HG03025 (cell line): ENCODE results near the gene CAPS2.

ENCODE experiments used
- ATAC-seq: cut with Tn5 transposase; IDR thresholded peaks from one replicate; pipeline ENCODE4 v1.9.1; 2021; ENCODE audit warnings: mild to moderate bottlenecking, moderate library complexity; ENCODE audit not compliant: unreplicated experiment, low FRiP score

The CAPS2 gene

DNA sequence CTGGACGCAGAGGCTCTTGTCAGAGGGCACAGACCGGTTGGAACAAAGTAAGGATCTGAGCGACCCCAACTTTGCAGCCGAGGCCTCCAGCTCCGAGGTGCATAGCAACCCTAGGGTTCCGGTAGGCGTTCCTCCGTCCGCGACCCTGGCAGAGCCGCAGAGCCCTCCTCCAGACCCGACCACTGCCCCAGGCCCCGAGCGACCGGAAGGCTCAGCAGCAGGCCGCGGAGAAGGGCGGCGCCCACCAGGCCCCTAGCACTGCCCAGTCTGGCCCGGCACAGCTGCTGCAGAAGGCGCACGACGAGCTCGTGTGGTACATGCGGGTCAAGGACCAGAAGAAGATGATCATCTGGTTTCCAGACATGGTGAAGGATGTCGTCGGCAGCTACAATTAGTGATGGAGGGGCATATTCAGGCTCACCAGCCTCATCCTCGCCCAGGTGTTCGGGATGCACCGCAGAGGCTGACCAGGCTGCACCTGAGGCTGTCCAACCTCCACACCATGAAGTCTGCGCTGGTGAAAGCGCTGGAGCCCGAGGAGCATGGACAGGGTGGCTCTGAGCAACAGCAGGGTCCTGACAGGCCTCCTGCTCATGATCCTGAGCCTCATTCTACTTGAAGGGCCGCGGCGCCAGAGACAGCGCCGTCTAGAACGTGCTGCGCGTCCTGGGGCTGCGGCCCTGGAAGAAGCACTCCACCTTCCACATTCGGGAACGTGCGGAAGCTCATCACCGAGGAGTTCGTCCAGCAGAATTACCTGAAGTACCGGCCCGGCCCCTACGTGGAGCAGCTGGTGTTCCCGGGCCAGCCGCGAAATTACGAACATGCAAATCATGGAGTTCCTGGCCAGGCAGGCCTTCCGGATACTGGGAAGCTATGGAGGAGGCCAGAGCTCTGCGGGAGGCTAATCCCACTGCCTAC lies 24.5 kb downstream of the CAPS2 start:
- ATAC-seq, result no peak

DNA sequence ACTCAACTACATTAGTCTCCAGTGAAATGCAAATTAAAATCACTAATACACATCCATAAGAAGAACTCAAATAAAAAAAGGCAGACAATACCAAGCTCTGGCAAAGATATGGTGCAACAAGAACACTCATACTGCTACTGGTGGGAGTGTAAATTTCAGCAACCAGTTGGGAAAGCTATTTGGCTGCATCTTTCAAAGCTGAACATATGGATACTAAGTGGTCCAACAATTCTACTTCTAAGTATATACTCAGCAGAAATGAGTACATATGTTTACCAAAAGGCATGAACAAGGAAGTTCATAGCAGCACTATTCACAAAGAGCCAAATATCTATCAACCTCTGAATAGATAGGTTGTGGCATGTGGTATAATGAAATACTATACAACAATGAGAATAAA lies 27.3 kb downstream of the CAPS2 start:
- ATAC-seq, result no peak

DNA sequence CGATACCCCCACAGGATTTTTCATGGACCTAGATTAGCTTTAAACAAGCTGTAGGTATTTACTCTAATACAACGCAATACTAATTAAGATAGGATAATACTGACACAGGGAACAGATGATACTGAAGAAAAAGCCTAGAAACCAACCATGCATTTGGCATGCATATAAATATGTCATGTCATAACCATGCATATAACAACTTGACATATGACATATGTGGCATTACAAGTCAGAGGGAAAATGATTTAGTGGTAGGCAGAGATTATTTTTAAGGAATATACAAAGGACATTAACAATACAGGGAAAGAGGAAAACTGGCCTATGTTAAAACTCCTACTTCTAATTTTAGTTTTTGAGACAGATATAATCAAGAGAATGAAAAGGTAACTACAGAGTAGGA lies 27.9 kb downstream of the CAPS2 start:
- no peak for ATAC-seq

DNA sequence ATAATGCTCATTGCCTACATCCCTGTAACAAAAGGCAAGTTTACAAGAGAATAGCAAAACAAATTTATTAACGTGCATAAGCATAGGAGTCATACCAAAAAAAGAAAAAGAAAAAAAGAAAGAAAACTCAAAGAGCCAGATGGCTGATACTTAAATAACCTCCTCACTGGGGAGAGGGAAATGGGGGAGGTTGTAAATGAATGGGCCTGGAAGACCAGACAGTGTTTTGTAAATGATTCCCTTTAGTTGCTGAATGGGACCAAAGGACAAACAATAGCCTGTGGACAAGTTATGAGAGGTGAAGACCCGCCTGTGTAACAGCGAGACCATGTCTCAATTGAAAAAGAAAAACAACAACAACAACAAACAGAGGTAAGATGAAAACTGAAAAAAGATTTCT lies 35.3 kb downstream of the CAPS2 start:
- ATAC-seq, result no peak

DNA sequence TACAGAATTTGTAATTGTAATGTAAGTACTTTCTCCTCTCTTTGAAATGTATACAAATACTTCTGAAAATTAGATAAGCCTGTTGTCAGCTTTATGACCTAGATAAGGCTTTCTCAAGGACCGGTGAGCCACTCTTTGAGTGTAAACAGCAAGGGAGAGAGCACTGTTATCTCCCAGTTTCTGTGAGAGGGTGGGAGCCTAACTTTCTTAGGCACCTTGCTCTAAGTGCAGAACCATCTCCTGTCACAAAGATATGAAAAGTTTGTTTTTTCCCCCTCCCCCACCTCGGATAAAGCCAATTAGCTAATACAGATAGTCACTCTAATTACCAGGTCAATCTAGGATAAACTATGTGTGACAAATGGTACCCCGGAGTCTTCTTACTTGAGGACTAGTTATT lies 35.8 kb downstream of the CAPS2 start:
- no peak for ATAC-seq

DNA sequence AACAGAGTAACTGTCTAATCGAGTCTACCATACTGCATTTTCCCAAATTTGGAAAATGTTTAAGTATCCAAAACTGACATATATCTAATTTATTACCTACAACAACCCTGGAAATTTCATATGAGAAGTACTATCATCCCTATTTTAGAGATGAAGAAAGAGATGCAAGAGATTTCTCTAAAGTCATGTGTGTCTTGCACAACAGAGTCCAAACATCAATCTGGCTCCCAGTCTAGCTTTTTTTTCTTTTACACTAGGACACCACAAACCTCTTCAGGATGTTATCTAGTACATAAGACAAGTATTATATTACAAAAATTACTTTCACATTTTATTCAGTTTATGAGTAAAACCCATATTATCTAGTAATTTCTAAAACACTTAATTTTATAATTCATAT lies 39.1 kb downstream of the CAPS2 start:
- no peak for ATAC-seq

DNA sequence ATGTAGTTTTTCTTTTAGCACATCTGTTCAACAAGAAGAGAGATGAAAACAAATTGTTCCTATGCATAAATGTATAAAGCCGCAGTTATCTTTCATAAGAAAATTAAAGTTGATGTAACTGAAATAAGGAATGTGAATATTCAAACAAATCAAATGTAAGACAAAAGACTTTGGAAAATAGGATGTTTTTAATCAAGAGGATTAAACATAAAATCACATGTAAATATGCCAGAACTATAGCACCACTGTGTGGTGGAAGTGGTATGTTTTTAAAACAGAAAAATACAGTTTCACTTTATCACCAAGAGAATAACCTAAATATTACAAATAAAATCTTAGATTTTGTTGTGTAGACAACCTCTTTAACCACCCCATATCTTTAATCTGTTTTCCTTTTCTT lies 40.4 kb downstream of the CAPS2 start:
- no peak for ATAC-seq

DNA sequence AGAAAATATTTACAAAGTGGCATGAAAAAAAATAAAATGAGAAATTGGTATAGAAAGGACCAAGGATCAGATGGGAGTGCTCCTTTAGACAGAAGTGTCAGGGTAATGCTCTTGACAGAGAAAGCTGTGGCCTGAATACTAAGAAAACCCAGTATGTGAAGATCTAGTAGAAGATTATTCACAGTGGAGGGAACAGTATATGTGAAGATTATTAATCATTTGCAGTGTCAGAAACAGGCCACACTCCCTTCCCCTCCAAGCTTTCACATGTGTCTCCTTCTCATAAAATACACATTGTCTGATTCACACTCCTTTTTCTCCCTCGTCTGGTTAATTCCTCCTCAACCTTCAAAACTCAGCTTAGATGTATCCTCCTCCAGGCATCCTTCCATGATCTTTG lies 41.3 kb downstream of the CAPS2 start:
- ATAC-seq, result no peak

DNA sequence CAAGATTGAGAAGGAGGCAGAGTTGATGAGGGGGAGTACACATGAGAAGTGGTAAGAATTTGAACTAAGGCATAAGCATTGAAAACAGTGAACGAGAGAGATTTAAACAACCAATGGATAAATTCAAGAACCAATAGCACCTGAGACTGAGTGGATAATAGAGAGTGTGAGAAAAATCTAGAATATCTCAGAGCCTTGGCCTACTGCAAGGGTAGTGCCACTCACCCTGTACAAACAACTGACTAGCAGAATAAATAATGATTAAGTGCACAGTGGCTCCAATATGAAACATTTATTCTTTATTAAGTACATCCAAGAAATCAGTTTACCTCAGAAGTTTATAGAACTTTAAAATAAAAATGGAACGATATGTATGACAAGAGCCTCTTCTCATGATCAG lies 54.4 kb downstream of the CAPS2 start:
- ATAC-seq, result no peak

DNA sequence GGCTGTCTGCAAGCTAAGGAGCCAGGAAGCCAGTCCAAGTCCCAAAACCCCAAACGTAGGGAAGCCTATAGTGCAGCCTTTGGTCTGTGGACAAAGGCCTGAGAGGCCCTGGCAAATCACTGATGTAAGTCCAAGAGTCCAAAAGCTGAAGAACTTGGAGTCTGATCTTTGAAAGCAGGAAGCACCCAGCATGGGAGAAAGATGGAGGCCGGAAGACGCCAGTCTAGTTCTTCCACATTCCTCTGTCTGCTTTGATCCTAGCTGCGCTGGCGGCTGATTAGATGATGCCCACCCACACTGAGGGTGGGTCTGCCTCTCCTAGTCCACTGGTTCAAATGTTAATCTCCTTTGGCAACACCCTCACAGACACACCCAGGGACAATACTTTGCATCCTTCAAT lies 58.5 kb downstream of the CAPS2 start:
- ATAC-seq, result no peak

DNA sequence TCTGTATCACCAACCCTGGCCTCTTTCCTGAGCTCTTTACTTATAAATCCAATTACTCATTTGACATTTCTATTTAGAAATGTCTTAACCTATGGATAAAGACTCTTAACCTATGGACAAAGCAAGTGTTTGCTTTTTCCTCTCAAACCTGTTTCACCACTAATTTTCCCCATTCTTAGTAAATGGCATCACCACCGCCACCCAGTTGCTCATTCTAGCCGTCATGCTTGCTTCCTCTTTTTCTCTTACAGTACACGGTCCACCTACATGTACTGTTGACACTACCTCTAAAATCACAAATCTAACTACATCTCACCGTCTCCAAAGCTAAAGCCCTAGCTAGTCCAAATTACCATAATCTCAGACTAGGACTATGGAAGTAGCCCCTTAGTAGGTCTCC lies 60.0 kb downstream of the CAPS2 start:
- peak; percentile 74 for ATAC-seq

DNA sequence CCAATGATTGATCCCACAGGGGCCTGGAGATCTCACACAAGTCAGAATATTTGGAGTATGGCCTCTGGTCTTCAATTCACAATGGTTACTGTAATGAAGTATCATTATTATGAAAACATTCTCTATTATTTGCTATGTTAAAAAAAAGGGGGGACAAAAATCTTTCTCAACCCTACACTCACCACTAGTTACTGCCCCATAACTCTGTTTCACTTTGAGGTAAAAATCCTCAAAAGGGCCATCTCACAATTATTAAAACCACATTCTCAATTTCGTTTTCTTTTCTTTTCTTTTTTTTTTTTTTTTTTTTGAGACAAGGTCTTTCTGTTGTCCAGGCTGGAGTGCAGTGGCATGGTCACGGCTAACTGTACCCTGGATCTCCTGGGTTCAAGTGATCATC lies 60.9 kb downstream of the CAPS2 start:
- no peak for ATAC-seq

DNA sequence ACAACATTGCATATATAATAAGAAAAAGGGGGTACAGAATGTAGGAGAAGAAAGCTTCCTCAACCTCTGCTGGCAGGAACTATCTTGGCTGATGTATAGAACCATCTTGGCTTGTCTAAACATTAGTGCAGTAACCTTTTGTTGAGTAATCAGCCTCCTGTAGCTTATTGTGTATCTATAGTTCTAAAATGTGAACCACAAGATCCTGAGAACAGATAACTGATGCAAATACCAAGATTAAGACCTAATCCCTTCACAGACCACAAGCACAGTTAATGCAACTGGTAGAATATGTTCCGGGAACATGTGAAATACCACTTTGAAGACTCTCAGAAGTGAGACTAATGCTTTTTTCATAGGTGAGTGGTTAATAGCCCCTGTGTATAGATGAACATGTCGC lies 69.8 kb downstream of the CAPS2 start:
- ATAC-seq, result no peak

DNA sequence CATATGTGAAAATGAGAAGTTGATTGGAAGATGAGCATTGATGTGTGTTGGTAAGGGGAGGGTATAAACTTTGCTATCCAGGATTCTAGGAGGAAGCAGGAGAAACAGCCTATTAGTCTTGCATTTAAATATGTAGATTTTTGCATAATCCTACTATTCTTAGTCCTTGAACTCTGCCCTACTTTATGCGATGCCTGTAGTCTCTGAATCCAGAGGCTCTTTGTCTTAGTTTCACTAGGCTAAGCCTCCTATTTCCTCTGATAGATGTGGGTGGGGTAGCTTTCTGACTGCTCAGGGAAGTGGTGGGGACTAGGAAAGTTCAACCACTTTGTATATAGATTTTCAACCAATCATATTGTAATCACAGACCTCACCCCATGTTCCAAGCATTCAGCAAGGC lies 71.0 kb downstream of the CAPS2 start:
- ATAC-seq, result no peak

DNA sequence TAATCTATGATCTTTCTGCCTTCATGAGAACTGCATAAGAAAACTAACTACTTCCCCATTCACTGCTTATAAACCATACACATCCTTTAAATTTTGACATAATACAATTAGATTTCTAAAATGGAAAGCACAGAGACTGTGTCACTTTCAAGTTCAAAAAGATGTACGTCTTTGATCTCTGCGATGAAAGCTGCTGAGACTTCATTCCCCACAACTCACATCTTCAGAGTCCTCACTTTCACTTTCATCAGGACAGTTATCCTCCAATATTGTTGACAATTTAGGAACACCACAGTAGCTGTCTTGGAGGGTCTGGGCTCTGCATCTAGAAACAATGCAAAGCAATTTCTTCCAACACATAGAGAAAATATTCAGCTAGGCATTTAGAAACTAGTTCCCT lies 72.6 kb downstream of the CAPS2 start:
- ATAC-seq, result no peak

DNA sequence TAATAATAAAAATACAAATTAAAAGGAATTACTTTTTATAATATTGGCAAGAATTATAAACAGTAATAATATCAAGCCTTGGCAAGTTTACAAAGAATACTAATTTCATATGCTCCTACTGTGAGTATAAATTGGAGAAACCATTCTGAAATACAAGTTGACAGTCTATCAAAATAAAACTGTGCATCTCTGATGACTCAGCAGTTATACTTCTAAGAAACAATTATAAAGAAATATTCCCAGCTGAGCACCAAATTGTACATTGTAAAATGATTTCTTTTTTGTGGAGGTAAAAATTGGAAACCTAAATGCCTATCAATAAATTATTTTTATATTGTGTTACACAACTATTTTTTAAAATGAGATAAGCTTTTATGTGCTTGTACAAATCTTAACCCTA lies 85.0 kb downstream of the CAPS2 start:
- ATAC-seq, result no peak

DNA sequence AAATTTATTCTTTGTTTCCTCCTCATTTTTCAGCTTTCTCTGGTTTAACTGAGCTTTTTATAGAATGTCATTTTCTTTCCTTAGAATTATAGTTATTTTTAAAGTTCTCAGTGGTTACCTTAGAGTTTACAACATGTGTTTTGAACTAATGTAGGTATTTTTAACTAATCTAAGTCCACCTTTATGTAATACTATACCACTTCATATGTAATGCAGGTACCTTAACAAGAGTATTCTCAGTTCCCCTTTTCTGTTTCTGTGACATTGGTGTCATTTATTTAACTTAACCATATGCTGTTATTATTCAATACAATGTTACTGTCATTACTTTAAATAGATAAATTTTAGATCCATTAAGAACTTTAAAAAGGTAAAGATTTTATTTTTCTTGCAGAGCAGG lies 90.1 kb downstream of the CAPS2 start:
- peak; percentile 71 for ATAC-seq

DNA sequence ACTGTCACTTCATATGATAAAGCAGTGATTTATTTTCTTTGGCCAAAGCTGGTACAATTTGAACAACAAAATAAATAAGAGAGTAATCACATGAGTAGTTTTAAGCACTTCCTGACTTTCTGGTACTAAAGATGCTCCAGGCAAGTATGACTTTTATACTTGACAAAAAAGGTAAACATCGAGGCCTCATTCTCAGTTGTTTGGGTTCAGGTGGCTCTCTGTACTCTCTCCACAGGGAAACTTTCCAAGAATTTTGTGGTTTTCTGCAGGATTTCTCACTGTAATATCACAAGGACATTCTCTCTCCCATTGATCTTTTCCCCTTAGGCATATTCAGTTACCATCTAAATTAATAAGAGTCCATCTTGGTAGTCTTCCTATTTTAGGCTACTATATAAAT lies 93.9 kb downstream of the CAPS2 start:
- no peak for ATAC-seq

DNA sequence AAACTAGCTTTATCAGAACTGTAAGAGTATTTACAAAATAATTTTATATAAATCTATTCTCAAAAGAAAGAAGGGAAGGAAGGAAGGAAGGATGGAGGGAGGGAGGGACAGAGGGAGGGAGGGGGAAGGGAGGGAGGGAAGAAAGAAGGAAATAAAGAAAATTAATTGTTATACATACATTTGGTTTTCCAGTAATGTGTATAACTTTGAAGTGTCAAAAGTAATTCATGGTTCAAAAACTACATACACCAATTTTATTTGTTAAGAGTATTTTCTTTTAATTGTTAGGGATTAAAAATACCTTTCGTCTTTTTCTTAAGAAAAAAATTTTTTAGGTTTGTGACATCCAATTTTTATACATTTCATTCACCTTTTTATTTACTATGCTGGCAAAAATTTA lies 103.0 kb downstream of the CAPS2 start:
- no peak for ATAC-seq
